Activated CD4-positive, alpha-beta T cell treated with anti-CD3 and anti-CD28 coated beads, Interleukin-2, amount 10 ng/mL, durations not matched to agents 24 days and 14 days (primary cell): Measurements from ENCODE around the gene C5orf47. TPM values are rescaled to one million over a fixed set of nuclear protein-coding genes. Genes with fewer than 3 reads are reported as not detected.

Source experiments
- DNase-seq: peaks from one replicate; pipeline ENCODE4 v3.0.0; 2022
- H3K27ac Mint-ChIP-seq: one replicate; pipeline ENCODE4 v1.8.0; 2022; ENCODE audit warnings: mild to moderate bottlenecking, mixed read lengths
- H3K27me3 Mint-ChIP-seq: one replicate; pipeline ENCODE4 v1.8.0; 2022; ENCODE audit warnings: mixed read lengths
- H3K36me3 Mint-ChIP-seq: one replicate; pipeline ENCODE4 v1.8.0; 2022; ENCODE audit warnings: low read depth, mild to moderate bottlenecking, mixed read lengths
- H3K4me1 Mint-ChIP-seq: one replicate; pipeline ENCODE4 v1.8.0; 2021; ENCODE audit warnings: mixed read lengths
- H3K4me3 Mint-ChIP-seq: one replicate; pipeline ENCODE4 v1.8.0; 2022; ENCODE audit warnings: mild to moderate bottlenecking, moderate library complexity, mixed read lengths
- H3K9me3 Mint-ChIP-seq: one replicate; pipeline ENCODE4 v1.8.0; 2021; ENCODE audit warnings: mixed read lengths
- intact Hi-C: fragments of 100-400 bp; cut with micrococcal nuclease; formaldehyde crosslinking; loops from one replicate; pipeline ENCODE4 v1.15.1; 2023
- total RNA-seq: library from RNA; stranded (reverse); gene quantifications from 2 replicates; pipeline ENCODE4 v1.2.3, GENCODE V29; 2022

The C5orf47 gene
- total RNA-seq, 1 donor from 2014 or later = not detected

- Mint-ChIP-seq H3K27me3 (peaks cover 2% of the 10 kb centered on the region), H3K36me3 (no peaks in the 10 kb centered on the region), H3K9me3 (no peaks in the 10 kb centered on the region), H3K27ac (no peak overlapping the region), H3K4me3 (no peak overlapping the region), H3K4me1 (no peaks in the 10 kb centered on the region)
- no peak for DNase-seq
- intact Hi-C loops = no loop called here
These were observed 55.7 kb downstream of the C5orf47 start for GRCh38 chr5:174044466-174045254.

DNA sequence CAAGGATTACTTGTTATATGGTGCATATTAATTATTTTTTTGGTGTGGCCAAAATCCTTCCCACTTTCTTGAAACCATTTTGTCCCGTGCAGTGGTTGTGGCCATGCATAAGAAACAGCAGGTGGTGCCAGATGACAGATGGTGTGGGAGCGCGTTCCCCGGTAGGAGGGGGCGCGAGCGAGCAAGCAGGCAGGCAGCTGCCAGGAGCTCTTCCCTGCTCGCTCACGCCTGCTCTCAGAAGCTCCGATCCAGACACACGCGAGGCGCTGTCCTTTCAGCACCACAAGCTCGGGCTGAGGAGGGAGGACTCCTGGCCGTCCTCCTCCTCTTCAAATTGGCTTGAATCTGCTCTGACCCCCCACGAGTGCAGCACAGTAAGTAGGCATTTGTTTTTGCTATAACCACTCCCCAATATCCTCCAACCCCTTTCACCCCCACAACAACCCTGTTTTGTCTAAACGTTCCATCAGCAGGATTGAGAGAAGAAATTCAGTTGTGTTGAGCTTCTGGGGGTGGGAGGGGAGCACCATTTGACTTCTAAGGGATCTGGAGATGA, 56.6 kb downstream of the C5orf47 start, which contains the start of gene NSG2:
TSS of gene NSG2 (plus strand) at position 237 of the 556 bp plus-strand sequence. CDS start 1,050 bp downstream, outside the sequence.
- Mint-ChIP-seq H3K27ac (no peak within 1 kb of the TSS), H3K36me3 (no peaks in the 10 kb centered on the region), H3K9me3 (no peaks in the 10 kb centered on the region), H3K4me3 (no peak within 1 kb of the TSS), H3K4me1 (no peaks in the 10 kb centered on the region), H3K27me3 (no peaks in the 10 kb centered on the region)
- intact Hi-C loops = no loop called here
- peak; percentile 80 for DNase-seq

DNA sequence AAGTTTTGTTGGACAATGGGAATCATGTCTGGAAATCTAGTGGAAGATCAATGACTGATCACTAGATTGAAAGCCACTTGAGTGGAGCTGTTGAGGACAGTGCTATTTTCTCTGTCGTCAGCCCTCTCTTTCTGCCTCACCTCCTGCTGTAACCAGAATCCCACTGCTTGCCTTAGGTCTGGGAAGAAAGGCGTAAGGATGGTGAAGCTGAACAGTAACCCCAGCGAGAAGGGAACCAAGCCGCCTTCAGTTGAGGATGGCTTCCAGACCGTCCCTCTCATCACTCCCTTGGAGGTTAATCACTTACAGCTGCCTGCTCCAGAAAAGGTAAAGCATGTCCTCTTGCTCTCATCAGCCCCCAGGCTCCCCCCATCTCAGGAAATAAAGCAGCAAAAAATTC, 57.6 kb downstream of the C5orf47 start:
- intact Hi-C loops = no loop called here
- no peak overlapping the region for H3K27ac Mint-ChIP-seq
- H3K27me3 Mint-ChIP-seq = no peaks in the 10 kb centered on the region
- H3K4me1 Mint-ChIP-seq = no peaks in the 10 kb centered on the region
- no peak for DNase-seq
- H3K9me3 Mint-ChIP-seq = no peaks in the 10 kb centered on the region
- no peaks in the 10 kb centered on the region for H3K36me3 Mint-ChIP-seq
- H3K4me3 Mint-ChIP-seq = no peak overlapping the region

GRCh38 chr5:174047472-174048099, 58.6 kb downstream of the C5orf47 start:
- Mint-ChIP-seq H3K9me3 (no peaks in the 10 kb centered on the region), H3K4me1 (no peaks in the 10 kb centered on the region)
- intact Hi-C loops = no loop called here

GRCh38 chr5:174052636-174053035, 63.7 kb downstream of the C5orf47 start:
- DNase-seq = no peak
- Mint-ChIP-seq H3K4me3 (no peak overlapping the region), H3K36me3 (no peaks in the 10 kb centered on the region), H3K9me3 (no peaks in the 10 kb centered on the region), H3K27ac (no peak overlapping the region), H3K4me1 (no peaks in the 10 kb centered on the region), H3K27me3 (no peaks in the 10 kb centered on the region)
- intact Hi-C loops = no loop called here

More at GRCh38 chr5:174047472-174048099, 58.6 kb downstream of the C5orf47 start:
- no peaks in the 10 kb centered on the region for H3K36me3 Mint-ChIP-seq
- no peak overlapping the region for H3K4me3 Mint-ChIP-seq
- H3K27ac Mint-ChIP-seq = no peak overlapping the region
- DNase-seq = no peak
- no peaks in the 10 kb centered on the region for H3K27me3 Mint-ChIP-seq

DNA sequence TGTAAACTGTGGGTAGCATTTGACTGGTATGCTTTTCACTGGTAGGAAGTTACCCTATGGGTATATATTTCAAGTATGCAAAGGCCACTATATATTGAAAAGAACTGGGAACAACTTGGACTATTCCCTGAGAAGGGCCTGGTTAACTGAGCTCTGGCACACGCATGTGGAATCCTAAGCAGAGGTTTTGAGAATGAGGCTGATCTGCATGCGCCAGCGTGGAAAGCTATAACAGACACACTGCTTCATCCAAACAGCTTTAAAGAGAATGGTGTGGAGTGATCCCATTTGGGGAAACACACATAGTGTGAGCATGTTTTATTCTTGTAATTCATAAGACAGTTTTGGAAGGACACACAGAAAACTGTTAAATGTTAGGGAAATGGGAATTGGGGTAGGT, 64.9 kb downstream of the C5orf47 start:
- no peaks in the 10 kb centered on the region for H3K27me3 Mint-ChIP-seq
- intact Hi-C loops = no loop called here
- no peak overlapping the region for H3K27ac Mint-ChIP-seq
- H3K9me3 Mint-ChIP-seq = no peaks in the 10 kb centered on the region
- no peak overlapping the region for H3K4me3 Mint-ChIP-seq
- no peaks in the 10 kb centered on the region for H3K36me3 Mint-ChIP-seq
- DNase-seq = no peak
- no peaks in the 10 kb centered on the region for H3K4me1 Mint-ChIP-seq

Other genes starting within 250 kb of the C5orf47 start
- 7.6 and 8.8 TPM in 2 replicates for gene CPEB4, start 100.8 kb upstream of the C5orf47 start, total RNA-seq
- not detected in 2 replicates for gene NSG2, start 56.5 kb downstream of the C5orf47 start, total RNA-seq